GM12874 (cell line): ENCODE results near the gene ARID4B.

Experiments
- TF ChIP-seq, protein P1 (sequence below): IDR thresholded peaks from 2 replicates; pipeline ENCODE4 v1.5.1; 2011; ENCODE audit warnings: low read depth, mild to moderate bottlenecking, control low read depth, low read length, moderate library complexity; ENCODE audit not compliant: insufficient read depth

Gene ARID4B

DNA sequence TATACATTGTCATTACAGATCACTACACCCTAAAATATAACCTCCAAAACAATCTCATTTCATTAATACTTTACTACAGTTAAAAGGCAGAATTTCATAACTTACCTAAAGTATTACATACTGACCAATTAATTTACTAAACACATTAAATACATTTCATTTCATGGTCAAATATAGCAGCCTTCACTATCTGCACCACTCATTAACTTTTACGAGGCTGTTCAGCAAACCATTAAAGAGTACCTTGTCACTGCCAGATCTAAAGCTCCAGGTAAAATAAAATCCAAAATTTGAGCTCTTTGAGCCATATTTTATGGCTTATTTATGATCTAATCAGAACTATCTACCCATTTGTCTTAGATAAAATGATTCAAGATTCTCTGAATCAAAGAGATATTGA is 100.6 kb downstream of the ARID4B start:
- TF ChIP-seq, protein P1, sequence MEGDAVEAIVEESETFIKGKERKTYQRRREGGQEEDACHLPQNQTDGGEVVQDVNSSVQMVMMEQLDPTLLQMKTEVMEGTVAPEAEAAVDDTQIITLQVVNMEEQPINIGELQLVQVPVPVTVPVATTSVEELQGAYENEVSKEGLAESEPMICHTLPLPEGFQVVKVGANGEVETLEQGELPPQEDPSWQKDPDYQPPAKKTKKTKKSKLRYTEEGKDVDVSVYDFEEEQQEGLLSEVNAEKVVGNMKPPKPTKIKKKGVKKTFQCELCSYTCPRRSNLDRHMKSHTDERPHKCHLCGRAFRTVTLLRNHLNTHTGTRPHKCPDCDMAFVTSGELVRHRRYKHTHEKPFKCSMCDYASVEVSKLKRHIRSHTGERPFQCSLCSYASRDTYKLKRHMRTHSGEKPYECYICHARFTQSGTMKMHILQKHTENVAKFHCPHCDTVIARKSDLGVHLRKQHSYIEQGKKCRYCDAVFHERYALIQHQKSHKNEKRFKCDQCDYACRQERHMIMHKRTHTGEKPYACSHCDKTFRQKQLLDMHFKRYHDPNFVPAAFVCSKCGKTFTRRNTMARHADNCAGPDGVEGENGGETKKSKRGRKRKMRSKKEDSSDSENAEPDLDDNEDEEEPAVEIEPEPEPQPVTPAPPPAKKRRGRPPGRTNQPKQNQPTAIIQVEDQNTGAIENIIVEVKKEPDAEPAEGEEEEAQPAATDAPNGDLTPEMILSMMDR, result no peak

DNA sequence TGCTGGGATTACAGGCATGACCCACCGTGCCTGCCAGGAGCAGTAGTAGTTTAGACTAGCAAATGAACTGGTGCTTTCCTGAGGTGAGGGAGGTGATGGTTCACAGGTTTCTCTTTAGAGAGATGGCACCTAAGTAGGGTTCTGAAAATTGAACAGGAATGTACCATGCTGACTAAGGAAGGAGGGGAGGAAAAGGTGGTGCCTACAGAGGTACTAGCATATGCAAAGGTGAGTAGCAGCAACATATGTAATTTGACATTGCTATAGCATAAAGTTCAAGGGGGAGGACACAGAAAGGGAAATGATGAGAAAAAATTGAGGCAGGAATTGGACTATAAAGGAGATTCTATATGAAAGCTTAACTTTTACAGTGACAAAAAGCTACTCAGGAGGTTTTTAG is 101.0 kb downstream of the ARID4B start:
- TF ChIP-seq, protein P1, result no peak

- TF ChIP-seq, protein P1, result no peak
Measured at GRCh38 chr1:235225299-235225698, 102.7 kb downstream of the ARID4B start.

DNA sequence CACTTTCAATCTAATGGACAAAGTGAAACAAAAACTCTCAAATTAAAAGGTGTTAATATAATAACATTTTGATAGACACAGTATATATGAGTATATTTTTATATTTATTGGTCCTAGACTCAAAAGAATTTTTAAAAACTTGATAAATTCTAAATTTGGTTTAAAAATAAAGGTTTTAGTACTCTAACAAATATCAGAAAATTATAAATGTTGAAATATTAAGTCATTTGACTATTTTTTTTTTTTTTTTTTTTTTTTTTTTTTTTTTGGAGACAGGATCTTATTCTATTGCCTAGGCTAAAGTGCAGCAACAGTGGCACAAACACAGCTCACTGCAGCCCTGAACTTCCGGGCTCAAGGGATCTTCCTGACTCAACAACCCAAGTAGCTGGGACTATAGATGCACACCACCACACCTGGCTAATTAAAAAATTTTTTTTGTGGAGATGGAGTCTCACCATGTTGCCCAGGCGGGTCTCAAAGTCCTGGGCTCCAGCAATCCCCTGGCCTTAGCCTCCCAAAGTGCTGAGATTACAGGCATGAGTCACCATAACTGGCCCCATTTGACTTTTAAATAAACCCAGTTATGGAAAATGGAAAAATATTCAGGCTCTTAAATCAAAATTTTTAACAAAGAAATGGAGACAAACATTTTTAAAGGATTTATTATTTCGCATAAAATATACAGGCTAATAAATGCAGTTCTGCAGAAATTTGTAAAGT is 106.2 kb downstream of the ARID4B start:
- TF ChIP-seq, protein P1, result no peak

DNA sequence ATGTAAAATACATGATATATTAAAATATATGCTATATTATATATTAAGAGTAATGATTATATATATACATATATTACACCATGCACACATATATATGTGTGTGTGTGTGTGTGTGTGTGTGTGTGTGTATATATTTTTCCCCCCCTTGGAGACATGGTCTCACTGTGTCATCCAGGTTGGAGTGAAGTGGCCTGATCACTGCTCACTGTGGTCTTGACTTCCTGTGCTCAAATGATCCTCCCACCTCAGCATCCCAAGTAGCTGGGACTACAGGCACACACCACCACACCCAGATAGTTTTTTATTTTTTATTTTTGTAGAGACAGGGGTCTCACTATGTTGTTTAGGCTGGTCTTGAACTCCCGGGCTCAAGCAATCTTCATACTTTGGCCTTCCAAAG is 112.5 kb downstream of the ARID4B start:
- TF ChIP-seq, protein P1, result no peak

GRCh38 chr1:235213752-235214151 is 114.2 kb downstream of the ARID4B start:
- TF ChIP-seq, protein P1, result no peak

DNA sequence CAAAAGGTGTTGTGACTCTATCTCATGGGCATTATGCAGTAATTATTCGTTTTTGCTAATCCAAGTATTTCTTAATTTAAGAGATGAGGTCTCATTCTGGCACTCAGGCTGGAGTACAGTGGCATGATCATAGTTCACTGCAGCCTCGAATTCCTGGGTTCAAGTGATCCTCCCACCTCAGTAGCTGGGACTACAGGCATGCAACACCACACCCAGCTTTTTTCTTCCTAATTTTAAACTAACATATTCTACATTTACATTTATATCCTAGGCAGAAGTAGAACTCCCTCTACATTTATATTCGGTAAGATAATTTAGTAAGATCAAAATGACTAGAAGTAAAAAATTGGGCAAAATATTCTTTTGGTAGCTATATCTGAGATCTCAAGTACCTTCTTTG is 116.5 kb downstream of the ARID4B start:
- TF ChIP-seq, protein P1, result no peak
